ENCODE data around the gene ACTN4. TPM values are rescaled to one million over a fixed set of nuclear protein-coding genes. Genes with fewer than 3 reads are reported as not detected.

The ACTN4 gene
- total and polyA plus RNA-seq, 2 experiments from 2014 or later = 59.3 to 321 TPM

GRCh38 chr19:38733493-38734175 is 86.2 kb downstream of the ACTN4 start:
- no peaks in the 10 kb centered on the region for H3K9me2 ChIP-seq (replicated peaks; ENCODE audit: insufficient read depth)
- peak overlapping the region; percentile 91 for H3K27ac ChIP-seq
- TF ChIP-seq EZH2 (IDR thresholded peaks at IDR 0.05; ENCODE audit: borderline replicate concordance) (no peak), CTCF (IDR thresholded peaks at IDR 0.05; ENCODE audit: poor library complexity) (no peak), EZH2phosphoT487 (IDR thresholded peaks at IDR 0.05; ENCODE audit: low read depth, severe bottlenecking, unreplicated experiment) (no peak)
- H3K36me3 ChIP-seq (replicated peaks; ENCODE audit: insufficient read depth, low read depth) = no peaks in the 10 kb centered on the region
- peaks cover 5% of the 10 kb centered on the region for H3K4me1 ChIP-seq (ENCODE audit: insufficient read depth)
- H3K79me2 ChIP-seq = no peaks in the 10 kb centered on the region
- H3K27me3 ChIP-seq = no peaks in the 10 kb centered on the region
- peak; percentile 9 for DNase-seq (ENCODE audit: low spot score)
- H4K20me1 ChIP-seq (ENCODE audit: insufficient read depth, poor library complexity, severe bottlenecking) = no peaks in the 10 kb centered on the region
- peak overlapping the region; percentile 77 for H3K4me2 ChIP-seq
- no peak overlapping the region for H3K4me3 ChIP-seq
- H2AFZ ChIP-seq = no peak overlapping the region
- H3K9me3 ChIP-seq (ENCODE audit: low read depth) = no peaks in the 10 kb centered on the region
- WGBS (ENCODE audit: low lambda C conversion rate, missing lambda C conversion rate) = 83% methylated on average over 6 of the region's 6 CpGs

GRCh38 chr19:38734176-38734425 is 86.7 kb downstream of the ACTN4 start:
- no peak for DNase-seq (ENCODE audit: low spot score)
- Histone ChIP-seq H3K27me3 (no peaks in the 10 kb centered on the region), H2AFZ (no peak overlapping the region), H3K4me3 (no peak overlapping the region), H3K79me2 (no peaks in the 10 kb centered on the region), H3K9me3 (ENCODE audit: low read depth) (no peaks in the 10 kb centered on the region), H4K20me1 (ENCODE audit: insufficient read depth, poor library complexity, severe bottlenecking) (no peaks in the 10 kb centered on the region), H3K4me1 (ENCODE audit: insufficient read depth) (peaks cover 5% of the 10 kb centered on the region), H3K27ac (peak overlapping the region; percentile 91), H3K9me2 (replicated peaks; ENCODE audit: insufficient read depth) (no peaks in the 10 kb centered on the region), H3K36me3 (replicated peaks; ENCODE audit: insufficient read depth, low read depth) (no peaks in the 10 kb centered on the region), H3K4me2 (peak overlapping the region; percentile 77)
- WGBS (ENCODE audit: low lambda C conversion rate, missing lambda C conversion rate) = 96% methylated on average over 4 of the region's 4 CpGs
- TF ChIP-seq EZH2phosphoT487 (IDR thresholded peaks at IDR 0.05; ENCODE audit: low read depth, severe bottlenecking, unreplicated experiment) (no peak), CTCF (IDR thresholded peaks at IDR 0.05; ENCODE audit: poor library complexity) (no peak), EZH2 (IDR thresholded peaks at IDR 0.05; ENCODE audit: borderline replicate concordance) (no peak)

GRCh38 chr19:38734426-38735256 is 87.2 kb downstream of the ACTN4 start:
- Histone ChIP-seq H4K20me1 (ENCODE audit: insufficient read depth, poor library complexity, severe bottlenecking) (no peaks in the 10 kb centered on the region), H3K79me2 (no peaks in the 10 kb centered on the region), H3K4me1 (ENCODE audit: insufficient read depth) (peaks cover 5% of the 10 kb centered on the region), H3K27me3 (no peaks in the 10 kb centered on the region), H3K9me2 (replicated peaks; ENCODE audit: insufficient read depth) (no peaks in the 10 kb centered on the region), H3K4me3 (no peak overlapping the region), H2AFZ (no peak overlapping the region), H3K36me3 (replicated peaks; ENCODE audit: insufficient read depth, low read depth) (no peaks in the 10 kb centered on the region), H3K9me3 (ENCODE audit: low read depth) (no peaks in the 10 kb centered on the region), H3K27ac (peak overlapping the region; percentile 91), H3K4me2 (peak overlapping the region; percentile 77)
- TF ChIP-seq EZH2 (IDR thresholded peaks at IDR 0.05; ENCODE audit: borderline replicate concordance) = no peak
- no peak for TF ChIP-seq CTCF (IDR thresholded peaks at IDR 0.05; ENCODE audit: poor library complexity)
- no peak for TF ChIP-seq EZH2phosphoT487 (IDR thresholded peaks at IDR 0.05; ENCODE audit: low read depth, severe bottlenecking, unreplicated experiment)
- peak; percentile 40 for DNase-seq (ENCODE audit: low spot score)
- WGBS (ENCODE audit: low lambda C conversion rate, missing lambda C conversion rate) = 74% methylated on average over 12 of the region's 13 CpGs

Measured in hepatocyte (in vitro differentiated cells).